ENCODE data around the gene DUOXA2. TPM values are rescaled to one million over a fixed set of nuclear protein-coding genes. Genes with fewer than 3 reads are reported as not detected.

Gene DUOXA2
- total RNA-seq, 1 experiment from 2014 or later = 1.6 TPM

DNA sequence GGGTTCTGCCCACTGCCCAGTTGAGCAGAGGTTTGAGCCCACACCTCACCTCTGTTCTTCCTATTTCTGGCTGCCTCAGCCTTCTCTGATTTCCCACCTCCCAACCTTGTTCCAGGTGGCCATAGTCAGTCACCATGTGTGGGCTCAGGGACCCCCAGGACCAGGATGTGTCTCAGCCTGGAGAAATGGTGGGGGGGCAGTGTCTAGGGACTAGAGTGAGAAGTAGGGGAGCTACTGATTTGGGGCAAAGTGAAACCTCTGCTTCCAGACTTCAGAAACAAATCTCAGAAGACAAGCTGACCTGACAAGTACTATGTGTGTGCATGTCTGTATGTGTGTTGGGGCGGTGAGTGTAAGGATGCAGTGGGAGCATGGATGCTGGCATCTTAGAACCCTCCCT, 50.8 kb downstream of the DUOXA2 start:
- H3K27me3 ChIP-seq (replicated peaks; ENCODE audit: control insufficient read depth, insufficient read depth, low read length) = no peaks in the 10 kb centered on the region
- H3K4me1 Mint-ChIP-seq (ENCODE audit: low read depth, unreplicated experiment) = peaks cover 17% of the 10 kb centered on the region
- H3K27me3 Mint-ChIP-seq (ENCODE audit: insufficient read depth, unreplicated experiment) = no peaks in the 10 kb centered on the region
- TF ChIP-seq, protein P1, sequence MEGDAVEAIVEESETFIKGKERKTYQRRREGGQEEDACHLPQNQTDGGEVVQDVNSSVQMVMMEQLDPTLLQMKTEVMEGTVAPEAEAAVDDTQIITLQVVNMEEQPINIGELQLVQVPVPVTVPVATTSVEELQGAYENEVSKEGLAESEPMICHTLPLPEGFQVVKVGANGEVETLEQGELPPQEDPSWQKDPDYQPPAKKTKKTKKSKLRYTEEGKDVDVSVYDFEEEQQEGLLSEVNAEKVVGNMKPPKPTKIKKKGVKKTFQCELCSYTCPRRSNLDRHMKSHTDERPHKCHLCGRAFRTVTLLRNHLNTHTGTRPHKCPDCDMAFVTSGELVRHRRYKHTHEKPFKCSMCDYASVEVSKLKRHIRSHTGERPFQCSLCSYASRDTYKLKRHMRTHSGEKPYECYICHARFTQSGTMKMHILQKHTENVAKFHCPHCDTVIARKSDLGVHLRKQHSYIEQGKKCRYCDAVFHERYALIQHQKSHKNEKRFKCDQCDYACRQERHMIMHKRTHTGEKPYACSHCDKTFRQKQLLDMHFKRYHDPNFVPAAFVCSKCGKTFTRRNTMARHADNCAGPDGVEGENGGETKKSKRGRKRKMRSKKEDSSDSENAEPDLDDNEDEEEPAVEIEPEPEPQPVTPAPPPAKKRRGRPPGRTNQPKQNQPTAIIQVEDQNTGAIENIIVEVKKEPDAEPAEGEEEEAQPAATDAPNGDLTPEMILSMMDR (IDR thresholded peaks at IDR 0.05; ENCODE audit: insufficient read depth in 1 of 2, low read depth in 1 of 2, low read length in 1 of 2, severe bottlenecking in 1 of 2, unreplicated experiment in 1 of 2) = no peak
- H3K9me3 ChIP-seq = no peaks in the 10 kb centered on the region
- no TSS peak for BruUV-seq (replicated peaks)
- CTCF ChIA-PET = interaction anchor here (1.2 to 3.4 kb wide), 3 partner anchors 21 to 248 kb away, joined by 5 to 66 read pairs (median 16); no protein-coding TSS in a partner anchor
- no peak for DNase-seq
- H3K36me3 ChIP-seq (ENCODE audit: control insufficient read depth, insufficient read depth, low read length) = no peaks in the 10 kb centered on the region
- no peaks in the 10 kb centered on the region for H3K9me3 Mint-ChIP-seq (ENCODE audit: unreplicated experiment)
- intact Hi-C loops (cut with micrococcal nuclease; ENCODE audit: unreplicated experiment) = no loop called here
- peak overlapping the region; percentile 67 for H3K27ac Mint-ChIP-seq (ENCODE audit: unreplicated experiment)
- peaks cover 17% of the 10 kb centered on the region for H3K36me3 Mint-ChIP-seq (ENCODE audit: insufficient read depth, unreplicated experiment)
- H3K4me3 Mint-ChIP-seq (ENCODE audit: unreplicated experiment) = peak overlapping the region; percentile 43
- no peak overlapping the region for H3K4me3 ChIP-seq (ENCODE audit: low read depth, low read length)
- POLR2A ChIA-PET = no interaction called here
- peaks cover 32% of the 10 kb centered on the region for H3K4me1 ChIP-seq

DNA sequence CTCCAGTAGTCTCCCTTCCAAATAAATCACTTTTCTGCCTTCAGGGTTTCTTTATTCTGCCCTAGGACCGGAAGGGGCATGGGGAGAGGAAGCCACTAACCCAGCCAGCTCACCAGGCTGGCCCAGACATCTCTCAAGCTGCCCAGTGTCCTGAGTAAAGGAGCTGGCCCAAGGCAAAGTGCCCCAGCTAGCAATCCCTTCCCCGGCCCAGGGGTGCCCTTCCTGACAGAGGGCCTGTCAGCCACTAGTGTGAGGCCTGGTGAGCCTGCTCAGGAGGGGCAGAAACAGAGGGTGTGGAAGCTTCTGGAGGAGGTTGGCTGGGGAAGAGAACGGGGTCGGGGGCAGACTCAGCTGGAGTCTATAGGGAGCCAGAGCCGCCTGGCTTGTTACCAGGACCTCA, 51.4 kb downstream of the DUOXA2 start:
- Histone ChIP-seq H3K4me3 (ENCODE audit: low read depth, low read length) (no peak overlapping the region), H3K4me1 (peaks cover 32% of the 10 kb centered on the region), H3K9me3 (no peaks in the 10 kb centered on the region), H3K36me3 (ENCODE audit: control insufficient read depth, insufficient read depth, low read length) (no peaks in the 10 kb centered on the region), H3K27me3 (replicated peaks; ENCODE audit: control insufficient read depth, insufficient read depth, low read length) (no peaks in the 10 kb centered on the region)
- Mint-ChIP-seq H3K36me3 (ENCODE audit: insufficient read depth, unreplicated experiment) (peaks cover 17% of the 10 kb centered on the region), H3K27ac (ENCODE audit: unreplicated experiment) (peak overlapping the region; percentile 67), H3K27me3 (ENCODE audit: insufficient read depth, unreplicated experiment) (no peaks in the 10 kb centered on the region), H3K4me3 (ENCODE audit: unreplicated experiment) (peak overlapping the region; percentile 43), H3K4me1 (ENCODE audit: low read depth, unreplicated experiment) (peaks cover 17% of the 10 kb centered on the region), H3K9me3 (ENCODE audit: unreplicated experiment) (no peaks in the 10 kb centered on the region)
- TF ChIP-seq, protein P1 (IDR thresholded peaks at IDR 0.05; ENCODE audit: insufficient read depth in 1 of 2, low read depth in 1 of 2, low read length in 1 of 2, severe bottlenecking in 1 of 2, unreplicated experiment in 1 of 2) = no peak
- no TSS peak for BruUV-seq (replicated peaks)
- DNase-seq = no peak
- intact Hi-C loops (cut with micrococcal nuclease; ENCODE audit: unreplicated experiment) = no loop called here
- ChIA-PET POLR2A (interaction anchor here (0.6 kb wide), 2 partner anchors 21 to 33 kb away, joined by 4 to 5 read pairs; no protein-coding TSS in a partner anchor), CTCF (interaction anchor here (3.4 kb wide), 1 partner anchor 35 kb away, joined by 66 read pairs; no protein-coding TSS in a partner anchor)

DNA sequence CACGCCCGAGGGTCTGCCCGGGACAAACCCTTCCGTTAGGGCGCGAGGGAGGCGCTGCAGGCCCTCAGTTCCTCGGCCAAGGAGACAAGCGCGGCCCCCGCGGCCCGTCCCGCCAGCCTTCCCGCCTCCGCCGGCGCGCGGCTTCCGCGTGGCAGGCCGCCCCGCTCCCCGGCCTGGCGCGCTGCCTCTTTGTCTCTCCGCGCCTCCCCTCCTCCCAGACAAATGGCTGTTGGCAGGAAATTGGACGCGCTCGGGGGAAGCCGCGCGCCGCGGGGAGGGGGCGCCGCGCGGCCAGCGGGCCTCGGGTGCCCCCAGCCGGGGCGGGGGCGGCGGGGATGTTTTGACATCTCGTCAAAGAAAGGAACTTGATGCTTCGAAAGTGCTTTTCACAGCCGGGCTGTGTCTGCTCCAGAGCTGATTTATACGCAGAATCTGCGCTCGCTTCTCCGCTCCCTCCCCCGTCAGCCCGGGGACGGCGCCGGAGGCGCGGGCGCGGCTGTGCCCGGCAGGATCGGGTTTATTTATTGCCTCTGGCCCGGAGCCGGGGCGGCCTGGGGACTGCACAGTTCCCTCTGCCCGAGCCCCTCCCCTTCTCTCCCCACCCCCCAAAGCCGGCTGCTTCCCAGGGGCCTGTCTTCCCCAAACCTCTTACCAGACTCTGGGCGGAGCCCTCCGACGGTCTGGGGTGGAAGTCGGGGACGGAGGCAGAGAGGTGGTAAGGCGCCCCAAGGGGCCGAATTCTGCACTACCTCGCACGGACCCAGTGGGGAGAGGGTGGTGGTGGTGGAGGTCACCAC, 52.9 kb downstream of the DUOXA2 start:
- peak overlapping the region; percentile 71 for H3K4me3 Mint-ChIP-seq (ENCODE audit: unreplicated experiment)
- peaks cover 17% of the 10 kb centered on the region for H3K4me1 Mint-ChIP-seq (ENCODE audit: low read depth, unreplicated experiment)
- Histone ChIP-seq H3K4me3 (ENCODE audit: low read depth, low read length) (peak overlapping the region; percentile 52), H3K9me3 (no peaks in the 10 kb centered on the region), H3K36me3 (ENCODE audit: control insufficient read depth, insufficient read depth, low read length) (no peaks in the 10 kb centered on the region; the same call in 1 of the 2 replicates), H3K4me1 (peaks cover 32% of the 10 kb centered on the region), H3K27me3 (replicated peaks; ENCODE audit: control insufficient read depth, insufficient read depth, low read length) (no peaks in the 10 kb centered on the region)
- intact Hi-C loops (cut with micrococcal nuclease; ENCODE audit: unreplicated experiment) = loop anchor here (1.0 to 2.0 kb wide), 3 partner anchors 20 to 282 kb away; partner anchors contain the start of gene SHF
- BruUV-seq (replicated peaks) = no TSS peak
- peak overlapping the region; percentile 69 for H3K27ac Mint-ChIP-seq (ENCODE audit: unreplicated experiment)
- CTCF ChIA-PET = interaction anchor here (0.9 to 1.2 kb wide), 3 partner anchors 35 to 49 kb away, joined by 3 to 5 read pairs (median 4); no protein-coding TSS in a partner anchor
- H3K36me3 Mint-ChIP-seq (ENCODE audit: insufficient read depth, unreplicated experiment) = peaks cover 17% of the 10 kb centered on the region
- POLR2A ChIA-PET = interaction anchor here (0.7 kb wide), 1 partner anchor 389 kb away, joined by 3 read pairs; no protein-coding TSS in a partner anchor
- DNase-seq = peak; percentile 88 to 89
- H3K9me3 Mint-ChIP-seq (ENCODE audit: unreplicated experiment) = no peaks in the 10 kb centered on the region
- TF ChIP-seq, protein P1 (IDR thresholded peaks at IDR 0.05; ENCODE audit: insufficient read depth in 1 of 2, low read depth in 1 of 2, low read length in 1 of 2, severe bottlenecking in 1 of 2, unreplicated experiment in 1 of 2) = peak; percentile 46 to 80
- no peaks in the 10 kb centered on the region for H3K27me3 Mint-ChIP-seq (ENCODE audit: insufficient read depth, unreplicated experiment)
